PC-3 (cell line): ENCODE results near the gene PLIN5. TPM values are rescaled to one million over a fixed set of nuclear protein-coding genes. Genes with fewer than 3 reads are reported as not detected.

Experiments used
- ATAC-seq: fragments of 200-7000 bp; cut with Tn5 transposase; 2 replicates; pipeline ENCODE4 v1.9.1; 2020; ENCODE audit warnings: mild to moderate bottlenecking, moderate library complexity
- BruUV-seq: library from RNA; stranded (reverse); fragments of 400-500 nt; replicated peaks from 2 replicates; lab custom pipeline; 2021; lab: Mats Ljungman, UMichigan
- CTCF ChIA-PET: fragments of 300-600 bp; sonication (Branson Sonifier 250); formaldehyde crosslinking; loops from one replicate; lab custom pipeline; 2022; ENCODE audit warnings: antibody characterized with exemption; lab: Charles Lee
- POLR2A ChIA-PET: fragments of 300-600 bp; sonication (Branson Sonifier 250); formaldehyde crosslinking; loops from one replicate; lab custom pipeline; 2022; ENCODE audit warnings: antibody characterized with exemption; ENCODE audit not compliant: unreplicated experiment; lab: Charles Lee
- DNase-seq: peaks from one replicate; pipeline ENCODE4 v3.0.0-alpha.2; 2015
- H2AFZ ChIP-seq: fragments of 300-600 bp; sonication (generic); 2 replicates; pipeline ENCODE4 v1.6.0; 2016; ENCODE audit warnings: antibody characterized with exemption, low read length
- H3F3A ChIP-seq: fragments of 300-600 bp; sonication (generic); one replicate; pipeline ENCODE4 v1.6.0; 2017; ENCODE audit warnings: antibody characterized with exemption, low read length, control low read depth, mild to moderate bottlenecking; ENCODE audit not compliant: unreplicated experiment
- H3K27ac ChIP-seq: fragments of 300-600 bp; sonication (generic); 2 replicates; pipeline ENCODE4 v1.5.1; 2016; ENCODE audit warnings: mild to moderate bottlenecking, low read length
- H3K27me3 ChIP-seq: fragments of 300-600 bp; sonication (generic); 2 replicates; pipeline ENCODE4 v1.6.1; 2016; ENCODE audit warnings: low read length, mixed read lengths
- H3K36me3 ChIP-seq: fragments of 300-600 bp; sonication (generic); 2 replicates; pipeline ENCODE4 v1.6.1; 2016; ENCODE audit warnings: low read depth, mixed run types, low read length, mixed read lengths
- H3K4me1 ChIP-seq: fragments of 300-600 bp; sonication (generic); 2 replicates; pipeline ENCODE4 v1.5.1; 2016; ENCODE audit warnings: low read length; ENCODE audit not compliant: insufficient read depth
- H3K4me2 ChIP-seq: fragments of 300-600 bp; sonication (generic); 2 replicates; pipeline ENCODE4 v1.6.0; 2016; ENCODE audit warnings: low read length
- H3K4me3 ChIP-seq: fragments of 300-600 bp; sonication (generic); 2 replicates; pipeline ENCODE4 v1.5.1; 2016; ENCODE audit warnings: mild to moderate bottlenecking, low read length, mixed read lengths
- H3K79me2 ChIP-seq: fragments of 300-600 bp; sonication (generic); 2 replicates; pipeline ENCODE4 v1.6.1; 2017; ENCODE audit warnings: low read length, mixed read lengths
- H3K9ac ChIP-seq: fragments of 300-600 bp; sonication (generic); 2 replicates; pipeline ENCODE4 v1.6.0; 2016; ENCODE audit warnings: mild to moderate bottlenecking, low read length
- H3K9me2 ChIP-seq: fragments of 300-600 bp; sonication (generic); replicated peaks from 2 replicates; pipeline ENCODE4 v1.6.1; 2016; ENCODE audit warnings: mixed run types, low read length, mixed read lengths
- H3K9me3 ChIP-seq: fragments of 300-600 bp; sonication (generic); 2 replicates; pipeline ENCODE4 v1.6.1; 2016; ENCODE audit warnings: low read length, mixed read lengths
- H4K20me1 ChIP-seq: fragments of 300-600 bp; sonication (generic); 2 replicates; pipeline ENCODE4 v1.6.1; 2016; ENCODE audit warnings: low read length, mixed read lengths
- EZH2 ChIP-seq: fragments of 300-600 bp; sonication (generic); IDR thresholded peaks from one replicate; pipeline ENCODE4 v1.6.1; 2017; ENCODE audit warnings: antibody characterized with exemption, mild to moderate bottlenecking, low read length; ENCODE audit not compliant: unreplicated experiment
- EZH2phosphoT487 ChIP-seq: fragments of 300-600 bp; sonication (generic); IDR thresholded peaks from 2 replicates; pipeline ENCODE4 v1.6.1; 2018; ENCODE audit warnings: mild to moderate bottlenecking, antibody characterized with exemption, low read length, borderline replicate concordance
- intact Hi-C: fragments of 100-400 bp; cut with micrococcal nuclease; formaldehyde crosslinking; loops from 2 replicates; pipeline ENCODE4 v1.9.0; 2023
- total RNA-seq: library from RNA; depleted of rRNA; stranded (reverse); fragments of >200 nt; gene quantifications from 2 replicates; pipeline ENCODE4 v1.2.3, GENCODE V29; 2014
- TF ChIP-seq, protein P1 (sequence below): fragments of 300-600 bp; sonication (generic); conservative IDR thresholded peaks from 2 replicates; pipeline ENCODE4 v1.5.1; 2017; ENCODE audit warnings: antibody characterized with exemption, low read depth, mild to moderate bottlenecking, low read length

The PLIN5 gene
- total RNA-seq, 1 experiment from 2014 or later = 1.2 TPM

DNA sequence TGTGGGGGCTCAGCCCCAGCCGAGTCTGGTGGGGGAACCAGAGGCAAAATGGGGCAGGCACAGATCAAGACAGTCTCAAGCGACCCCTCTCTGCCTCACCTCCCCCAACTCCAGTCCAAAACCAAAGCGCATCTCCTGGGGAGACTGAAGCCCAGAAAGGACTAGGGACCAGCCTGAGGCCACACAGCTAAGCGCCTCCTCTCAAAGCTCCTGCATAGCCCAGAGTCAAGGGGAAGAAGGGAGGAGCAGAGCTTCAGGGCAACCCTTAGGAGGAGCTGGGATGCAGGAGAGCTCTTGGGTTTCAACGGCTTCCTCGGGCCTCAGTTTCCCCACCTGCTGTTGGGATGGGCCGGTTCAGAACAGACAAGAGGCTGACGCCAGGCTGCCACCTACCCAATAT lies 44.4 kb upstream of the PLIN5 start:
- Histone ChIP-seq H3K4me1 (peaks cover 22% of the 10 kb centered on the region), H3K79me2 (no peaks in the 10 kb centered on the region), H3K9me3 (no peaks in the 10 kb centered on the region), H4K20me1 (no peaks in the 10 kb centered on the region), H3F3A (no peaks in the 10 kb centered on the region), H2AFZ (no peak overlapping the region), H3K36me3 (no peaks in the 10 kb centered on the region), H3K27me3 (peaks cover 7% of the 10 kb centered on the region; the same call in 1 of the 2 replicates), H3K27ac (no peak overlapping the region), H3K9ac (no peak overlapping the region), H3K4me3 (no peak overlapping the region), H3K9me2 (no peaks in the 10 kb centered on the region), H3K4me2 (no peak overlapping the region)
- TF ChIP-seq, protein P1, sequence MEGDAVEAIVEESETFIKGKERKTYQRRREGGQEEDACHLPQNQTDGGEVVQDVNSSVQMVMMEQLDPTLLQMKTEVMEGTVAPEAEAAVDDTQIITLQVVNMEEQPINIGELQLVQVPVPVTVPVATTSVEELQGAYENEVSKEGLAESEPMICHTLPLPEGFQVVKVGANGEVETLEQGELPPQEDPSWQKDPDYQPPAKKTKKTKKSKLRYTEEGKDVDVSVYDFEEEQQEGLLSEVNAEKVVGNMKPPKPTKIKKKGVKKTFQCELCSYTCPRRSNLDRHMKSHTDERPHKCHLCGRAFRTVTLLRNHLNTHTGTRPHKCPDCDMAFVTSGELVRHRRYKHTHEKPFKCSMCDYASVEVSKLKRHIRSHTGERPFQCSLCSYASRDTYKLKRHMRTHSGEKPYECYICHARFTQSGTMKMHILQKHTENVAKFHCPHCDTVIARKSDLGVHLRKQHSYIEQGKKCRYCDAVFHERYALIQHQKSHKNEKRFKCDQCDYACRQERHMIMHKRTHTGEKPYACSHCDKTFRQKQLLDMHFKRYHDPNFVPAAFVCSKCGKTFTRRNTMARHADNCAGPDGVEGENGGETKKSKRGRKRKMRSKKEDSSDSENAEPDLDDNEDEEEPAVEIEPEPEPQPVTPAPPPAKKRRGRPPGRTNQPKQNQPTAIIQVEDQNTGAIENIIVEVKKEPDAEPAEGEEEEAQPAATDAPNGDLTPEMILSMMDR = no peak
- TF ChIP-seq EZH2 = no peak
- TF ChIP-seq EZH2phosphoT487 = no peak
- ChIA-PET POLR2A (no interaction called here), CTCF (interaction anchor here (0.7 kb wide), 1 partner anchor 12 kb away, joined by 4 read pairs; no protein-coding TSS in a partner anchor)
- BruUV-seq = no TSS peak
- ATAC-seq (no peak), DNase-seq (no peak)
- intact Hi-C loops = loop anchor here (5.0 kb wide), 1 partner anchor 53 kb away; no protein-coding TSS in a partner anchor

DNA sequence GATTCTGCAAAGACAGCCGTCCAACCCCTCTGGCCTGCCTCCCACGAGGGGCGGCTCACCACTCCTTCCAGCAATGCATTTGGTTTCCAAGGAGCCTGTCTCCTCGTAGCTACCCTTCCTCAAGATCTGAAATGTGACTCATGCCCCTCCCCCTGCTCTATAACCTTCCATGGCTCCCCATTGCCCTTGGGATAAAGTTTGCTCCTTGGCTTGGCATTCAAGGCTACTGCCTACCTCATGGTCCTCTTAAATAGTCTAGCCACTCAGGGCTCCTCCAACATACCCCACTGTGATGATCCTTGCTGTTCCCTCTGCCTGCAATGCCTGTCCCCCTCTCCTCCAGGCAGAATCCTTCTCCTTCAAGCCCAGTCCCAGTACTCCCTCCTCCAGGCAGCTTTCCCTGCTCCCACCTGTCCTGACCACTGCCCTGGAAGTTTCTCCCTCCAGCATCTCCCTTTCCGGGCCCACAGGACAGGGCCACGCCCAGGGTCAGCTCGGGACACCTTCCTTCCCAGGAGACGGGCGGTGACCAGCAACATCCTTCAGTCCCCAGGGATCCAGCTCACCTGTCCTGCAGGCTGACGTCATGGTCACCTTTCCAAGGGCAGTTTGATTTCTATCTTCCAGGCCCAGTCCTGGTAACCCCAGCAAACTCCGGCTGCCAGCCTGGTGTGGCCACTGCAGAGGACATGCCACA lies 43.7 kb upstream of the PLIN5 start:
- ChIA-PET POLR2A (no interaction called here), CTCF (interaction anchor here (0.7 kb wide), 1 partner anchor 11 kb away, joined by 4 read pairs; no protein-coding TSS in a partner anchor)
- Histone ChIP-seq H3K9me2 (no peaks in the 10 kb centered on the region), H2AFZ (no peak overlapping the region), H3K79me2 (no peaks in the 10 kb centered on the region), H3K9ac (no peak overlapping the region), H3K4me3 (no peak overlapping the region), H3K27me3 (peaks cover 7% of the 10 kb centered on the region; the same call in 1 of the 2 replicates), H3K27ac (no peak overlapping the region), H3K4me1 (peaks cover 20% of the 10 kb centered on the region), H3F3A (no peaks in the 10 kb centered on the region), H3K9me3 (no peaks in the 10 kb centered on the region), H3K4me2 (no peak overlapping the region), H4K20me1 (no peaks in the 10 kb centered on the region), H3K36me3 (no peaks in the 10 kb centered on the region)
- intact Hi-C loops = loop anchor here (5.0 kb wide), 1 partner anchor 54 kb away; no protein-coding TSS in a partner anchor
- TF ChIP-seq EZH2 (no peak), EZH2phosphoT487 (no peak)
- TF ChIP-seq, protein P1 = no peak
- no peak for ATAC-seq
- DNase-seq = no peak
- no TSS peak for BruUV-seq
